Trophoblast cell (in vitro differentiated cells and primary cell): ENCODE results near the gene RPL39.

Experiments used
- DNase-seq, 2 donors: peaks; one replicate each; pipeline ENCODE4 v3.0.0-alpha.2; 2016
- H2AFZ ChIP-seq: 2 replicates; pipeline ENCODE4 v1.6.1; 2013; ENCODE audit warnings: low read length, moderate library complexity, mild to moderate bottlenecking; ENCODE audit not compliant: insufficient read depth, poor library complexity
- H2AK5ac ChIP-seq: 2 replicates; pipeline ENCODE4 v1.6.1; 2013; ENCODE audit warnings: mild to moderate bottlenecking, low read length
- H2BK120ac ChIP-seq: 2 replicates; pipeline ENCODE4 v1.6.1; 2013; ENCODE audit warnings: low read length, mild to moderate bottlenecking, moderate library complexity; ENCODE audit not compliant: insufficient read depth, poor library complexity
- H2BK12ac ChIP-seq: 2 replicates; pipeline ENCODE4 v1.6.1; 2013; ENCODE audit warnings: mild to moderate bottlenecking, low read length, moderate library complexity
- H2BK5ac ChIP-seq: 2 replicates; pipeline ENCODE4 v1.6.1; 2013; ENCODE audit warnings: low read length, low read depth, moderate library complexity, mild to moderate bottlenecking; ENCODE audit not compliant: poor library complexity
- H3K14ac ChIP-seq: 2 replicates; pipeline ENCODE4 v1.6.1; 2013; ENCODE audit warnings: mild to moderate bottlenecking, low read length
- H3K18ac ChIP-seq: 2 replicates; pipeline ENCODE4 v1.6.1; 2013; ENCODE audit warnings: mild to moderate bottlenecking, low read length
- H3K23ac ChIP-seq: 2 replicates; pipeline ENCODE4 v1.6.1; 2013; ENCODE audit warnings: low read length
- H3K27ac ChIP-seq: 2 replicates; pipeline ENCODE4 v1.5.1; 2013; ENCODE audit warnings: low read depth, mild to moderate bottlenecking, inconsistent platforms, low read length, moderate library complexity
- H3K27me3 ChIP-seq: 2 replicates; pipeline ENCODE4 v1.6.1; 2013; ENCODE audit warnings: inconsistent platforms, mild to moderate bottlenecking, low read length, moderate library complexity; ENCODE audit not compliant: insufficient read depth
- H3K36me3 ChIP-seq, 2 experiments: 1 replicate in 1 of 2; 2 replicates in 1 of 2; pipeline ENCODE4 v1.6.1; 2013; ENCODE audit warnings: low read length in 2 of 2, mild to moderate bottlenecking in 2 of 2, moderate library complexity in 1 of 2; ENCODE audit not compliant: insufficient read depth in 2 of 2, control insufficient read depth in 1 of 2
- H3K4ac ChIP-seq: 2 replicates; pipeline ENCODE4 v1.6.1; 2013; ENCODE audit warnings: low read depth, mild to moderate bottlenecking, low read length, moderate library complexity
- H3K4me1 ChIP-seq, 2 experiments: 1 replicate in 1 of 2; 2 replicates in 1 of 2; pipeline ENCODE4 v1.6.1; 2013; ENCODE audit warnings: low read length in 2 of 2, mild to moderate bottlenecking in 2 of 2, moderate library complexity in 1 of 2; ENCODE audit not compliant: insufficient read depth in 2 of 2, control insufficient read depth in 1 of 2
- H3K4me2 ChIP-seq: 2 replicates; pipeline ENCODE4 v1.6.1; 2013; ENCODE audit warnings: inconsistent platforms, mild to moderate bottlenecking, low read length, moderate library complexity
- H3K4me3 ChIP-seq: 2 replicates; pipeline ENCODE4 v1.5.1; 2013; ENCODE audit warnings: mild to moderate bottlenecking, low read depth, low read length, inconsistent platforms
- H3K79me1 ChIP-seq: one replicate; pipeline ENCODE4 v1.6.1; 2013; ENCODE audit warnings: low read length
- H3K79me2 ChIP-seq: 2 replicates; pipeline ENCODE4 v1.6.1; 2013; ENCODE audit warnings: low read length, mild to moderate bottlenecking; ENCODE audit not compliant: control insufficient read depth, insufficient read depth, poor library complexity
- H3K9ac ChIP-seq: 2 replicates; pipeline ENCODE4 v1.6.1; 2013; ENCODE audit warnings: mild to moderate bottlenecking, low read length
- H3K9me3 ChIP-seq: 2 replicates; pipeline ENCODE4 v1.6.1; 2013; ENCODE audit warnings: low read depth, mild to moderate bottlenecking, control low read depth, inconsistent platforms, low read length; ENCODE audit not compliant: insufficient read depth
- H4K12ac ChIP-seq: 2 replicates; pipeline ENCODE4 v1.6.1; 2013; ENCODE audit warnings: low read depth, mild to moderate bottlenecking, low read length, moderate library complexity
- H4K8ac ChIP-seq: 2 replicates; pipeline ENCODE4 v1.6.1; 2013; ENCODE audit warnings: low read depth, mild to moderate bottlenecking, low read length, moderate library complexity
- H4K91ac ChIP-seq: one replicate; pipeline ENCODE4 v1.6.1; 2013; ENCODE audit warnings: low read depth, mild to moderate bottlenecking, low read length, moderate library complexity
- WGBS: extraction: QIAGEN DNeasy Blood & Tissue Kit; methylation state at CpG from one replicate; pipeline ENCODE4 v1.1.7; 2013; ENCODE audit warnings: missing lambda C conversion rate; ENCODE audit not compliant: insufficient read length, insufficient coverage; ENCODE audit errors: extremely low coverage; 5-methylcytosine and 5-hydroxymethylcytosine counted together

The RPL39 gene

DNA sequence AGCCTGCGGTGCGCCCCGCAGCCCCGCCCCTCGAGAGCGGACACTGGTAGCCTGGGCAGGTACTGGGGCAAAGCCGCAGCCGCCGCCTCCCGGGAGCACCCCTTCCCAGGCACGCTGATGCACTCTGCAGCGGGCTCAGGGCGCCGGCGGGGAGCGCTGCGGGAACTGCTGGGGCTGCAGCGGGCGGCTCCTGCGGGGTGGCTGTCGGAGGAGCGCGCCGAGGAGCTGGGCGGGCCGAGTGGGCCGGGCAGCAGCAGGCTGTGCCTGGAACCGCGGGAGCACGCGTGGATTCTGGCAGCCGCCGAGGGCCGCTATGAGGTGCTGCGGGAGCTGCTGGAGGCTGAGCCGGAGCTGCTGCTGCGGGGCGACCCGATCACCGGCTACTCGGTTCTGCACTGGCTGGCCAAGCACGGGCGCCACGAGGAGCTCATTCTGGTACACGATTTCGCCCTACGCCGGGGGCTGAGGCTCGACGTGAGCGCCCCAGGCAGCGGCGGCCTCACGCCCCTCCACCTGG is 32.6 kb downstream of the RPL39 start:
- Histone ChIP-seq H4K91ac (no peak overlapping the region), H2BK5ac (no peak overlapping the region), H2AK5ac (no peak overlapping the region), H3K18ac (no peak overlapping the region), H3K79me1 (peaks cover 6% of the 10 kb centered on the region), H3K27me3 (peaks cover 7% of the 10 kb centered on the region), H3K79me2 (no peaks in the 10 kb centered on the region), H2BK12ac (no peak overlapping the region), H3K14ac (no peak overlapping the region), H3K36me3 (no peaks in the 10 kb centered on the region), H2BK120ac (no peak overlapping the region), H3K4me3 (peak overlapping the region; percentile 70), H3K4me2 (peak overlapping the region; percentile 89), H3K23ac (no peak overlapping the region), H3K27ac (no peak overlapping the region), H2AFZ (peak overlapping the region; percentile 78), H4K12ac (peak overlapping the region; percentile 73), H4K8ac (peak overlapping the region; percentile 48), H3K9ac (no peak overlapping the region), H3K9me3 (no peaks in the 10 kb centered on the region), H3K4ac (no peak overlapping the region), H3K4me1 (peaks cover 11 to 14% of the 10 kb centered on the region in 2 experiments)
- no CpG with 5 or more reads among the region's 54 CpGs for WGBS
- peak in 1 of 2 donors; percentile 36 for DNase-seq

DNA sequence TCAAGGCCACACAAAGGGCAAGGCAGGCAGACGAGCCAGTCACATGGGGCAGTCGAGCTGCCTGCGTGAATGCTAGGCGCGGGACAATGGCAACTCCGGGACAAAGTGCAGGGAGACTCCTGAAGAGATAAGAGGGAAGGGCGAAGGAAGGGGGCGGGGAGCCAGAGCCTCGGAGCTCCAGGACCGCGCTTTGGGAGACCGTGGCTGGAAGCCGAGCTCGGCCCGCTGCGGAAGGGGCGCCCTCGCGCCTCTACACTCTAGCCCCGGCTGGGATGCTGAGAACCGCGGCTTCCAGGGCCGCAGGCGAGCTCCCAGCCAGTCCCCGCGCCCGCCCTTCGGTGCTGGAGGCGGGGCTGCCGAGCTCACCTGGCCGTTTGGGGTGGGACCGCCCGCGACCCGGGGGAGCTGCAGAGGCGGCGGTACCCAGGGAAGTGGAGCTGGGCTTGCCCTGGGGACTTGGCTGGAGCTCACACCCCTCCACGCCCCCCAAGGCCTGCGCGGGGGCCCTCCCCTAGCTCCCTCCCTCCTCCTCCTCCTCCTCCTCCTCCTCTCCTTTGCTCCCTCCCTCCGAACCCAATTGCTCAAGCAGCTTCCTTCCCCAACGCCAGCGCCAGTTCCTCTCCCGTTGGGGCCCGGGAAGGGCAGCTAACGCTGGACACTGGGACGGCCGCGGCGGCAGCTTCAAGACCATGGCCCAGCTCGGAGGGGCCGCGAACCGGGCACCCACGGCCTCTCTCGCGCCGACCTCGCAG is 33.3 kb downstream of the RPL39 start, which contains the start of gene SOWAHD:
Gene SOWAHD, plus strand, starts transcription at position 610 of the 752 bp plus-strand sequence. Its CDS starts 80 bp downstream, at position 690.
- WGBS: no CpG with 5 or more reads among the region's 59 CpGs
- H4K8ac ChIP-seq: peak within 1 kb of the TSS; percentile 48
- H3K14ac ChIP-seq: peak within 1 kb of the TSS; percentile 44
- H3K4me2 ChIP-seq: peak within 1 kb of the TSS; percentile 89
- no peaks in the 10 kb centered on the region for H3K36me3 ChIP-seq
- peak; percentile 57 to 71 for DNase-seq
- H2BK120ac ChIP-seq: no peak within 1 kb of the TSS
- peak within 1 kb of the TSS; percentile 5 for H4K91ac ChIP-seq
- H2AFZ ChIP-seq: peak within 1 kb of the TSS; percentile 78
- H3K9ac ChIP-seq: no peak within 1 kb of the TSS
- peaks cover 7% of the 10 kb centered on the region for H3K27me3 ChIP-seq
- H2BK5ac ChIP-seq: no peak within 1 kb of the TSS
- H3K18ac ChIP-seq: no peak within 1 kb of the TSS
- H3K79me2 ChIP-seq: no peaks in the 10 kb centered on the region
- H3K4me1 ChIP-seq: peaks cover 8 to 11% of the 10 kb centered on the region in 2 experiments
- H3K9me3 ChIP-seq: no peaks in the 10 kb centered on the region
- H3K4ac ChIP-seq: no peak within 1 kb of the TSS
- H3K4me3 ChIP-seq: peak within 1 kb of the TSS; percentile 70
- H3K79me1 ChIP-seq: peaks cover 6% of the 10 kb centered on the region
- H2BK12ac ChIP-seq: no peak within 1 kb of the TSS
- H2AK5ac ChIP-seq: peak within 1 kb of the TSS; percentile 48
- peak within 1 kb of the TSS; percentile 73 for H4K12ac ChIP-seq
- H3K23ac ChIP-seq: no peak within 1 kb of the TSS
- no peak within 1 kb of the TSS for H3K27ac ChIP-seq

DNA sequence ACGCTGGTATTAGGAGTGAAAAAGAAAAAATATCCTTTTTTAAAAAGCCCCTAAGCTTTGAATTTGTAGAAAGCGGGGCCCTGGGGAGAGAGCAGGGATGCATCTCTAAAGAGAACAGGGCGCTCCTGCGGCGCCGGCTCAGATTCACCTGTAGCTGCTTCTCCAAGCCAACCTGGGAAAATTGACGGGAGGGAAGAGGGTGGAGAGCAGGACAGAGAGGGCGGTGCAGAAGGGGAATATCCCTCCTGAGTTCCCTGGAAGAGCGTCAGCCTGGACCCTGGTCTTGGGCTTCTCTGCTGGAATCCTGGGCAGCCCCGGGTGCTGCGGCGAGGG is 33.8 kb downstream of the RPL39 start:
- Histone ChIP-seq H2BK12ac (no peak overlapping the region), H3K36me3 (no peaks in the 10 kb centered on the region), H3K4me1 (peaks cover 10 to 14% of the 10 kb centered on the region in 2 experiments), H3K9me3 (no peaks in the 10 kb centered on the region), H3K4me3 (peak overlapping the region; percentile 70), H3K4ac (no peak overlapping the region), H2AK5ac (no peak overlapping the region), H2BK120ac (no peak overlapping the region), H2BK5ac (no peak overlapping the region), H3K14ac (peak overlapping the region; percentile 19), H3K23ac (no peak overlapping the region), H3K27me3 (peaks cover 7% of the 10 kb centered on the region), H3K9ac (no peak overlapping the region), H3K4me2 (peak overlapping the region; percentile 89), H4K8ac (peak overlapping the region; percentile 18), H3K79me2 (no peaks in the 10 kb centered on the region), H3K18ac (no peak overlapping the region), H2AFZ (peak overlapping the region; percentile 63), H4K12ac (no peak overlapping the region), H3K79me1 (peaks cover 6% of the 10 kb centered on the region), H4K91ac (no peak overlapping the region), H3K27ac (no peak overlapping the region)
- no peak for DNase-seq
- no CpG with 5 or more reads among the region's 12 CpGs for WGBS

DNA sequence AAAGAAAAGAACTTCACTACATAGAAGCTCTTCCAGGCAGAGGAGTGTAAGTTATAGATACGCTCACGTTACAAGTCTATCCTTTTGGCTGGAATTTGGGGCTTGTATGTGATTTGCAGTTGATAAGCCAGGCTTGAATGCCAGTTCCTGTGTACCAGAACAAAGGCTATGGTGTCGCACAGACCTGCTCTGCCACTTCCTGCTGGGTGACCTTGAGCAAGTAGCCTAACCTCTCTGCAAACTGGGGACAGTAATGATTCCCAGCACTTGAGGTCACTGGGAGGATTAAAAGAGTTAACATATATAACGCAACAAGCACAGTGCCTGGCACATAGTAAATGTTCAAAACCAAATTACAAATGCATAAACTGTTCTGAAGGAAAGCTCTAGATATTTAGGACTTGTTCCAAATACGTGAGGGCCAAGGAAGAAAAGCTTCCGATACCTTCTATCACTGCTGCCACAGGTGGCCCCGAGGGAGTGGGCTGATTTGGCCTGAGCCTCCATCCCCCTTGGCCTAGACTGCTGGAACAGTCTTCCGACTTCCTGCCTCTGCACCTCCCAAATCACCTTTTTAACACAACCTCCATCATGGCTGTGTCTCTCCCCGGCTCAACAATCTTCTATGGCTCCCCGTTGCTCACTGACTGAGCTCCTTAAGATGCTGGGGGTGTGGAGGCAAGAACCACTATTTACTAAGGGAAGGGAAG is 34.3 kb downstream of the RPL39 start:
- no peak overlapping the region for H2BK12ac ChIP-seq
- no peak overlapping the region for H3K4ac ChIP-seq
- no peak overlapping the region for H4K91ac ChIP-seq
- H3K23ac ChIP-seq: no peak overlapping the region
- no peaks in the 10 kb centered on the region for H3K79me2 ChIP-seq
- H2BK5ac ChIP-seq: no peak overlapping the region
- no peak overlapping the region for H4K8ac ChIP-seq
- no peak overlapping the region for H2AFZ ChIP-seq
- H4K12ac ChIP-seq: no peak overlapping the region
- no CpG with 5 or more reads among the region's 10 CpGs for WGBS
- peak in 1 of 2 donors; percentile 30 for DNase-seq
- H3K9ac ChIP-seq: no peak overlapping the region
- H3K4me2 ChIP-seq: no peak overlapping the region
- no peak overlapping the region for H2AK5ac ChIP-seq
- peaks cover 7% of the 10 kb centered on the region for H3K27me3 ChIP-seq
- no peak overlapping the region for H3K4me3 ChIP-seq
- H2BK120ac ChIP-seq: no peak overlapping the region
- H3K27ac ChIP-seq: no peak overlapping the region
- no peaks in the 10 kb centered on the region for H3K36me3 ChIP-seq
- H3K4me1 ChIP-seq: peaks cover 11 to 15% of the 10 kb centered on the region in 2 experiments
- no peak overlapping the region for H3K14ac ChIP-seq
- H3K79me1 ChIP-seq: peaks cover 6% of the 10 kb centered on the region
- no peaks in the 10 kb centered on the region for H3K9me3 ChIP-seq
- H3K18ac ChIP-seq: no peak overlapping the region
